Activated CD8-positive, alpha-beta memory T cell treated with anti-CD3 and anti-CD28 coated beads for 48 hours (primary cell): ENCODE measurements around the gene ALDH7A1.
"Not testable (repeated sequence)": the region's sequence is repeated elsewhere in the genome, so short reads cannot be mapped to it uniquely, and the experiment has no call there.

Experiments
- DNase-seq, 3 experiments: peaks; one replicate each; pipeline ENCODE4 v3.0.0-alpha.2; 2020; ENCODE audit warnings: low read depth in 2 of 3, low spot score in 2 of 3

ALDH7A1 gene

DNA sequence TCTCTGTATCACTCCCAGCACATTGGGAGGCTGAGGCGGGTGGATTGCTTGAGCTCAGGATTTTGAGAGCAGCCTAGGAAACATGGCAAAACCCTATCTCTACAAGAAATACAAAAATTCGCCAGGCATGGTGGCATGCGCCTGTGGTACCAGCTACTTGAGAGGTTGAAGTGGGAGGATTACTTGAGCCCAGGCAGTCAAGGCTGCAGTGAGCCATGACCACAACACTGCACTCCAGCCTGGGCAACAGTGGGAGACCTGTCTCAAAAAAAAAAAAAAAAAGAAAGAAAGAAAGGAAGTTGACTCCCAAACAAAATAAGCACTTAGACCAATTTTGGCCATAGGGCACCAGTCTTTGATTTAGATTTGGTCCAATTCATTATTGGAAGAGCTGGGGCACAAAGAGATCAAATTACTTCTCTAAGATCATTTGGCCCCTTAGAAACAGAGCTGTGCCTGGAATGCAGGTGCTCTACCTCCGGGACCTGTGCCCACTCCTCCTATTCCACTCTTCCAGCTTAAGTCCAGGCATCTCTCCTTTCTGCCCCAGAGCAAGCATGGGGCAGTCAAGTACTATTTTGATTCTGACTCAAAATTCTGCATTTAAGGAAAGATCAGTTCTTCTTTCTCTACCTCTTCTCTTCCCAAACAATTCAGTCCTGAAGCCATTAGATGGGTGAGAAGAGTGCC lies 59.0 kb downstream of the ALDH7A1 start:
- no peak for DNase-seq

DNA sequence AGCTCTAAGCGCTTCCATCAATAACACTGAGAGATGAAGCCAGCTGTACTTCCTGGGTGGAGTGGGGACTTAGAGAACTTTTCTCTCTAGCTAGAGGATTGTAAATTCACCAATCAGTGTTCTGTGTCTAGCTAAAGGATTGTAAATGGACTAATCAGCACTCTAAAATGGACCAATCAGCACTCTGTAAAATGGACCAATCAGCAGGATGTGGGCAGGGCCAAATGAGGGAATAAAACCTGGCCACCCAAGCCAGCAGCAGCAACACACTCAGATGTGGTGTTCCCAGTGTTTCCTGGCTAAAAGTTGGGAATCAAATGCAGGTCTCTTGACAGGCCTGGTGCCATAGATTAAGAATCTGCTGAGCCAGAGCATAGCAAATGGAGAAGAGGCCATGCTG lies 60.5 kb downstream of the ALDH7A1 start:
- DNase-seq, result no peak

GRCh38 chr5:126531543-126532120 lies 63.4 kb downstream of the ALDH7A1 start:
- no peak for DNase-seq

GRCh38 chr5:126527892-126528291 lies 67.1 kb downstream of the ALDH7A1 start:
- no peak for DNase-seq

DNA sequence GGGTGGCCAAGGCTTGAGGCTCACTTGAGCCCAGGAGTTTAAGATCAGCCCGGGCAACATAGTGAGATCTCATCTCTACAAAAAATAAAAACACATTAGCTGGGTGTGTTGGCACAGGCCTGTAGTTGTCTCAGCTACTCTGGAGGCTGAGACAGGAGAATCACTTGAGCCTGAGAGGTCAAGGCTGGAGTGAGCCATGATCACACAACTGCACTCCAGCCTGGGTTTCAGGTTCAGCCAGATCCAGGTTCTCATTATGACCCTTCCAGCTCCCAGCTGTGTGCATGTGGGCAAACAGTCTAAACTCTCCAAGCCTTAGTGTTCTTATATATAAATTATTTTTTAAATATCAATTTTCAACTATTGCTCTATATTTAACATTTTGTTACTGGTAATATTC lies 67.9 kb downstream of the ALDH7A1 start:
- no peak for DNase-seq

- DNase-seq, result no peak
Observed at GRCh38 chr5:126526493-126526892, 68.5 kb downstream of the ALDH7A1 start.

DNA sequence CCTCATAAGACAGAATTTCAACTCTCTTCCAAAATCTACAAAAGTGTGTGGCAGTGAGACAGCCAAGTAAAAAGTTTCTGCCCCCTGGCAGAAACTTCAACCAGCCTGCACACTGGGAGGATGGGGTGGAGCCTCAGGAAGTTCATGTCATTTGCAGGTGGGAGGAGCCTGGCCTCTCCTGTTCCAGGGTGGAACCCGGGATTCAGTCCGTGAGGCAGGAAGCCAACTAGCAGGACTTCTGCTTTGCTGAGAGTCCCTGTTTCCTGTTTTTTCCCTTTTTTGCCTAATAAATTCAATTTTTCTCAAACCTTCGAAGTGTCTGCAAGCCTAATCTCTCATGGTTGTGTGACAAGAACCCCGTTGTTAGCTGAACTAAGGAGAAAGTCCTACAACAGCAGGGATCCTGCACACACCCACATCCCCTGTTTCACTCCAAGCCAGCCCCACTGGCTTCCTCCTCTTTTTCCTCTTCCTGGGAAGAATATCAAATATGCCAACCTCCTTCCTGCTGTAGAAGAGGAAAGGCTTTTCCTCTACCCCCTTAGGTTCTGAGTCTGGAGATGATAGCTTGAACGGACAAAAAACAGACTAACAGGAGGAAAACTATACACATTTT lies 69.3 kb downstream of the ALDH7A1 start:
- no peak for DNase-seq

GRCh38 chr5:126523818-126524510 lies 71.1 kb downstream of the ALDH7A1 start:
- no peak for DNase-seq

DNA sequence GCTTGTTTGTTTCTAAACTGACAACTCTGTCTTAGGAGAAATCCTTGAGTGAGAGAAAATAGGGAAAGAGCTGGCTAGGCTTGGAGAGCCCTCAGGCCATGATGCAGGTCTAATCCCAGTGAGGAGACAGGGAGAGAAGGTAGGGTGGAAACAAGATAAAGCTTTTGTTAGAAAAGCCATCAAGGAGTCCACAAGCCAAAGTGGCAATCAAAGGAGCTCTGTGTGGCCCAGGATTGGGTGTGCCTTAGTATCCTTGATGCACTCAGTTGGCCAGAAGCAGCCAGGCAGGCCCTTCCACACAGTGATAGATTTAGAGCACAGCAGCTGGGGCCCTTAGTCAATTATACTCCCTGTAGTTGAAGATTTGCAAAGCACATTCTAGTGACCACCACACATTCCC lies 73.9 kb downstream of the ALDH7A1 start:
- DNase-seq, result no peak

DNA sequence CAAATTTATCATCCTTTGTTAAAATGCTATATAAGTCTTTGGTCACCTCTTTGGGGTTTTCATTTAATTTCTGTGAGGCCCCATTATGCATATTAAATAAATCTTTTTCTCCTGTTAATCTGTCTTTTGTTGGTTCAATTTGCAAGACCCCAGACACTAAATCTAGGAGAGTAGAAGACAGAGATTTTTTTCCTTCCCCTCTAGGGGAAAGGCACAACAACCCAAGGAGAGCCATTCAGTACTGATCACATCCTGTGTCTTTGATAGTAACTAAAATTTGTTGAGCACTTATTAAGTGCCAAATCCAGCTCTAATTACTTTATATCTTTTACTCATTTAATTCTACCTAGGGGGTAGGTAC lies 74.4 kb downstream of the ALDH7A1 start:
- no peak for DNase-seq

DNA sequence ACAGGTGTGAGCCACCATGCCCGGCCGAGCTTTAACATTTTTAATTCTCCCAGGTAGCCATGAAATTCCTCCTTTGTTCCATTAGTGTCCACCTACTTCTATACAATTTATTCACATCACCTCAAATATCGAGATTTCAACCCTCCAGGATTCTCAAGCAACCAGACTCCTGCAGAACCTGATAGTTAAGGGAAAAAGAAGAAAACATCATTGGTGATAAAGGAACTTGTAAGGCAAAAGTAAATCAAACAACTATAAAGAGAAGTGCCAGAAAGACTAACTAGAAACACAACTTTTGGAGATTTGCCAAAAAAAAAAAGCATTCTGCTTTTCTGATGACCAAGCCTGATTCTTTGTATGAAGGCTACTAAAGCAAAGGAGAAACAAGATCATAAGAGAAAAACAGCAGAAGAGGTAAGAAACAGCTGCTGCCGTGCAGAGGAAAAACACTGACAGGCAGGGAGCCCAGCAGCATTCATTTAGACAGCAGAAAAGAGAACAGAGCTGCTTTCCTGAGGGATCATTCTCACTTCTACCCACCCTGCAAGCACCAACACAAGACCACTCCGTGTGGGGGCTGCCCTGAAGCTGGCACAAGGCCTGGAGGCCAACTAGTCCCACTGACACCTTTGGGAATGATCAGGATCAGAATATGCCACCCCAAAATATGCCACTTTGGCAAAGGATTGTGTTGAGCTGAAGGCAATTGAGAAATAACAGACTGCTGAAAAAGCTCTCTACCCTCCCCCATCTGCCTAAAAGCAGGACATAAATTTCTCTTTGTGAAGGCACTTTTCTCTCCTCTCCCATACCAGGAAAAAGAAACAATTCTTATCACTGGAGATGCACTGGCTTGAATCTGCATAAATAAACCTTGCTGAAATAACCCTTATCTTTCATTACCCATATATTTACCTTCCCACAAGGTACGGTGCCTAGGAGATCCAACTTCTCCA lies 75.1 kb downstream of the ALDH7A1 start:
- DNase-seq, result no peak

DNA sequence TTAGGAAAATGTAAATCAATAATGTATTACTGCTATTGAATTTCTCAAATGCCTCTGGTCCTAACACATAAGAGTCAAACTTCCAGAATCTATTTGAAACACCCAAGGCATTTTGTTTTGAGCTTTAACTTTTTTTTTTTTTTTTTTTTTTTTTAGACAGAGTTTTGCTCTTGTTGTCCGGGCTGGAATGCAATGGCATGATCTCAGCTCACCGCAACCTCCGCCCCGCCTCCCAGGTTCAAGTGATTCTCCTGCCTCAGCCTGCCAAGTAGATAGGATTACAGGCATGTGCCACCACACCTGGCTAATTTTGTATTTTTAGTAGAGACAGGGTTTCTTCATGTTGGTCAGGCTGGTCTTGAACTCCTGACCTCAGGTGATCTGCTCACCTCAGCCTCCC lies 75.8 kb downstream of the ALDH7A1 start:
- DNase-seq, result not testable (repeated sequence)

DNA sequence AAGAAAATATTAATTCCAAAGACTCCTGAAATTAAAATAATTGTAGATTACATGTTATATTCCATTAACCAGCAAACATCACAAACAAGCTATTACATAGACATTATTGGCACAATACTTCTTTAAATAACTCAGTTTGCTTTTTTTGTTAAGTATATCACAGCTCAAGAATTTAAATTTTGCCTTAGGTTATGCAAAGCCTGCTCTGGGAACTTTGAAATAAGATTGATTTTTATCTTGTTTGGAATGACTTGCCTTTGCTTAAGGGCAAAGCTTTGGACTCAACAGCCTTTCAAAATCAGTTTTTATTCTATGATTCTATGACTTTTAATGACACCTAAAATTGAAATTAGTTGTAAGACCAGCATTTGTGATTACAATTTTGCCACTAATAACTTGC lies 78.2 kb downstream of the ALDH7A1 start:
- DNase-seq, result no peak

DNA sequence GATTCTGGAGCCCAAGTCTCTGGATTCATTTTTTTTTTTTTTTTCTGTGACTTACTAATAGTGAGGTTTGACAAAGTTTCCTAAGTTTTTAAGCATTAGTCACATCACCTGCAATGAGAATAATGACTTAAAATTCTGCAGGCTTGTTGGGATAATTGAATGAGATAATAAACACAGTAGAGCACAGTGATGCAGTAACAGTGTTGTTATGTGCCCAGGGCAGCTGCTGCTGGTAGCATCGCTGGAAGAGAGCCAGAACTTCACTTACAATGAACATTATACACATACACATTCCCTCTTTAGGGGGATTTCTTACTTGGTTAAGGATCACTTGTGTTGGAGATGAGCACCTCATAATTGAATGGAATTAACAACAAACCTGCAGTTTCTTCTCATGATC lies 78.9 kb downstream of the ALDH7A1 start:
- DNase-seq, result no peak

DNA sequence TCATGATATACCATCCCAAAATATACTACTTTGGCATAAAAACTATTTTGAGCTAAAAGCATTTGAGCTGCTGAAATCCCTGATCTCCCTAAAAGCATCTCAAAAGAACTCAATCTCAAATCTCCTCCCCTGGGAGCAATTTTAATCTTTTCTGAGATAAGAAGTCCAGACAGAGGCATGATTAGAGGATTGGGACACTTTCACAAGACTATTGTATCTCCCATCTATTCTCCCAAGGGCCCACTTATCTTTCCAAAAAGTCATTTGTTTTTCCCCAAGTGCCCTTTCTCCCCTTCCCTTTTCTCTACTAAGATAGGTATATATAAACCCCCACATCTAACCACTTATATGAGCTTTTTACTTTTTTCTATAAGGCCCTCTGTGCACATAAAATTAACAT lies 79.7 kb downstream of the ALDH7A1 start:
- DNase-seq, result no peak

- DNase-seq, result no peak
Observed at GRCh38 chr5:126514558-126515141, 80.4 kb downstream of the ALDH7A1 start.

GRCh38 chr5:126514131-126514557 lies 80.9 kb downstream of the ALDH7A1 start:
- DNase-seq, result no peak

DNA sequence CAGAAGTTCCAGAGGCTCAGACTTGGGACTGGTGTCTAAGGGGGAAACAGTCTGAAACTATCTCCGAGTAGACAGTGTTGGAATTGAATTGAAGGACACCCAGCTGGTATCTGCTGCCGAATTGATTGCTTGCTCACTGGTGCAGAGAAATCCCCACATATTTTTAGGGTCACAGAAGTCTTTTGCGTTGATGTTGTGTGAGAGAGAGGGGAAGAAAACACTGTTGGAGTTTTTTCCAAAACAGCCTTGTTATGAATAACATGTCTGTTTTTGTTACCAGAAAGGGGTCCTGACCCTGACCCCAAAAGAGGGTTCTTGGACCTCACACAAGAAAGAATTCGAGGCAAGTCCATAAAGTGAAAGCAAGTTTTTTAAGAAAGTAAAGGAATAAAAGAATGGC lies 81.3 kb downstream of the ALDH7A1 start:
- no peak for DNase-seq

DNA sequence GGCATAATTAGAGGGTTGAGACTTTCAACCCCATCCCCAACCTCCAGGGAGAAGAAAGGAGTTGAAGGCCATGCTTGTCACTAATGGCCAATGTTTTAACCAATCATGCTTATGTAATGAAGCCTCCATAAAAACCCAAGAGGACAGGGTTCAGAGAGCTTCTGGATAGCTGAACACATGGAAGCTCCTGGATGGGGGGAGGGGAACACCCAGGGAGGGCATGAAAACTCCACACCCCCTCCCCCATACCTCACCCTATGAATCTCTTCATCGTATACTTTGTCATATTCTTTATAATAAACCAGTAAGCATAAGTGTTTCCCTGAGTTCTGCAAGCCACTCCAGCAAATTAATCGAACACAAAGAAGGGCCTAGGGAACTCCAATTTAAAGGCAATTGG lies 81.7 kb downstream of the ALDH7A1 start:
- no peak for DNase-seq

DNA sequence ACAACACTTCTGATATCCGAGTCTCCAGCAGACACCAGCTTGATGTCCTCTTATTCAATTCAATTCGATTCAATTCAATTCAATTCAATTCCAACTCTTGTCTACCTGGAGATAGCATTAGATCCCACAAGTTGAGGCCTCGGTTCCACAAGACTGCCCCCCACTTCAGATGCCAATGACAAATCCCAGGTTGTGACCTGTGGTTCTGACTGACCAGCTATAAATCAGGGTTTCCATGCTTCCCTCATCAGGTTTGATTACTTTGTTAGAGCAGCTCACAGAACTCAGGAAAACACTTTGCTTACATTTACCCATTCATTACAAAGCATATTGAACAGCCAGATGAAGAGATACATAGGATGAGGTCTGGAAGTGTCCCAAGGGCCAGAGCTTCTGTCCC lies 82.6 kb downstream of the ALDH7A1 start:
- DNase-seq, result no peak

DNA sequence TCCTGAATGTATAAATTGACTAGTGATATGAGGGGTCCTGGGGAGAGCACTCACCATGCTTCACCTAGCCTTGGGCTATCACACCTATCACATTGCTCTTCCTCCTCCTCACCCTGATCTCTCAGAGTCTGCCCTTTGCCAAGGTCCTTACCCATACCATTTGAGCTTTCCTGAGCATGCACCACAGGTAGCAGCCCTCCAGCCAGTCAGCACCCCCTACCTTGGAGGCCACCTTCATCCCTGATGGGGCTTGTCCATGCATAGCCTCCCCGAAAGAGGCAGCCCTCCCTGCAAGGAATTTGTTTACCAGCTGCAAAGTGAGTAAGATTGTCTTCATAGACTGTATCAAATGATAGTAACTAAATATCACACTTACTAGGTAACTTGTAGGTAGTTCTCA lies 83.1 kb downstream of the ALDH7A1 start:
- DNase-seq, result no peak
